GM12878 (cell line): ENCODE data around the gene HK3. TPM values are rescaled to one million over a fixed set of nuclear protein-coding genes. Genes with fewer than 3 reads are reported as not detected.

Experiments
- ATAC-seq: fragments of 200-7000 bp; cut with Tn5 transposase; 3 replicates; pipeline ENCODE4 v1.9.1; 2020; ENCODE audit warnings: mild to moderate bottlenecking, moderate library complexity
- BruUV-seq: library from RNA; stranded (reverse); fragments of 400-500 nt; replicated peaks from 2 replicates; lab custom pipeline; 2021; lab: Mats Ljungman, UMichigan
- CTCF ChIA-PET: fragments of 300-600 bp; sonication (Branson Sonifier 250); formaldehyde crosslinking; extraction: SDS; loops from one replicate; lab custom pipeline; 2021; ENCODE audit warnings: inconsistent platforms; lab: Yijun Ruan, JAX
- POLR2A ChIA-PET: fragments of 350-600 bp; formaldehyde crosslinking; extraction: SDS; loops from one replicate; lab custom pipeline; 2021; ENCODE audit warnings: inconsistent platforms; lab: Charles Lee
- RAD21 ChIA-PET: fragments of 300-600 bp; sonication (Branson Sonifier 250); formaldehyde crosslinking; loops from one replicate; lab custom pipeline; 2023; ENCODE audit warnings: antibody characterized with exemption; ENCODE audit not compliant: unreplicated experiment; lab: Charles Lee
- SMC1A ChIA-PET: fragments of 300-600 bp; sonication (Branson Sonifier 250); formaldehyde crosslinking; loops from one replicate; lab custom pipeline; 2023; ENCODE audit not compliant: unreplicated experiment, uncharacterized antibody; lab: Charles Lee
- DNase-seq: peaks from one replicate; pipeline ENCODE4 v3.0.0-alpha.2; 2011; ENCODE audit warnings: low read depth, low spot score
- FAIRE-seq: peaks from 3 replicates; lab custom pipeline; 2011; peaks lifted over from hg19 to GRCh38; lab: Jason Lieb, UNC
- H2AFZ ChIP-seq: 2 replicates; pipeline ENCODE4 v1.6.0; 2011; ENCODE audit warnings: low read depth, low read length, control low read depth; ENCODE audit not compliant: control insufficient read depth
- H3K27ac ChIP-seq: 2 replicates; pipeline ENCODE4 v1.5.1; 2011; ENCODE audit warnings: control low read depth; ENCODE audit not compliant: control insufficient read depth, insufficient read depth
- H3K27me3 ChIP-seq, 2 experiments: replicated peaks in 1 of 2; 2 replicates each; pipeline versions ENCODE4 v1.6.0 to v1.6.1; 2011; ENCODE audit warnings: low read length in 1 of 2; ENCODE audit not compliant: control insufficient read depth in 2 of 2, insufficient read depth in 2 of 2
- H3K36me3 ChIP-seq, 2 experiments: 2 replicates each; pipeline ENCODE4 v1.5.1; 2011; ENCODE audit warnings: low read length in 1 of 2; ENCODE audit not compliant: control insufficient read depth in 2 of 2, insufficient read depth in 2 of 2
- H3K4me1 ChIP-seq: 2 replicates; pipeline ENCODE4 v1.6.1; 2011; ENCODE audit warnings: mild to moderate bottlenecking, low read length, moderate library complexity, mixed read lengths; ENCODE audit not compliant: control insufficient read depth, insufficient read depth
- H3K4me2 ChIP-seq: 2 replicates; pipeline ENCODE4 v1.6.0; 2011; ENCODE audit warnings: control low read depth; ENCODE audit not compliant: control insufficient read depth, insufficient read depth
- H3K4me3 ChIP-seq: fragments of 200-600 bp; sonication (generic); 2 replicates; pipeline ENCODE4 v1.5.1; 2016
- H3K79me2 ChIP-seq: 2 replicates; pipeline ENCODE4 v1.6.0; 2011; ENCODE audit warnings: low read length; ENCODE audit not compliant: control insufficient read depth, insufficient read depth
- H3K9ac ChIP-seq: 2 replicates; pipeline ENCODE4 v1.8.0; 2011; ENCODE audit warnings: low read length, control low read depth, mixed read lengths; ENCODE audit not compliant: control insufficient read depth, insufficient read depth
- H3K9me3 ChIP-seq: replicated peaks from 3 replicates; pipeline ENCODE4 v1.5.1; 2011; ENCODE audit warnings: mild to moderate bottlenecking, low read length; ENCODE audit not compliant: control insufficient read depth, insufficient read depth
- H4K20me1 ChIP-seq: 2 replicates; pipeline ENCODE4 v1.6.0; 2011; ENCODE audit not compliant: control insufficient read depth, insufficient read depth
- BRCA1 ChIP-seq: IDR thresholded peaks from 2 replicates; pipeline ENCODE4 v1.6.1; 2011; ENCODE audit warnings: low read depth, low read length, improper control_type of control experiment
- CBX5 ChIP-seq: sonication (generic); IDR thresholded peaks from 2 replicates; pipeline ENCODE4 v1.6.1; 2016; ENCODE audit warnings: low read depth, moderate library complexity, mild to moderate bottlenecking, inconsistent platforms
- CREB1 ChIP-seq: IDR thresholded peaks from 2 replicates; pipeline ENCODE4 v1.6.1; 2012; ENCODE audit warnings: low read depth, mild to moderate bottlenecking, inconsistent platforms
- CREM ChIP-seq: IDR thresholded peaks from 2 replicates; pipeline ENCODE4 v1.6.1; 2014; ENCODE audit warnings: antibody characterized with exemption, low read depth
- ESRRA ChIP-seq: IDR thresholded peaks from 2 replicates; pipeline ENCODE4 v1.6.1; 2012; ENCODE audit warnings: mild to moderate bottlenecking, low read length, improper control_type of control experiment
- HDAC2 ChIP-seq: fragments of 200-600 bp; sonication (generic); IDR thresholded peaks from 2 replicates; pipeline ENCODE4 v1.6.1; 2017
- IKZF1 ChIP-seq: fragments of 450-650 bp; conservative IDR thresholded peaks from 2 replicates; pipeline ENCODE4 v1.6.1; 2017; ENCODE audit warnings: antibody characterized with exemption, mild to moderate bottlenecking
- IRF4 ChIP-seq: IDR thresholded peaks from 2 replicates; pipeline ENCODE4 v1.6.1; 2011; ENCODE audit warnings: low read depth, low read length
- KAT2A ChIP-seq: conservative IDR thresholded peaks from 2 replicates; pipeline ENCODE4 v1.6.1; 2011; ENCODE audit warnings: low read depth, low read length; ENCODE audit not compliant: control insufficient read depth
- KDM1A ChIP-seq: fragments of 200-600 bp; sonication (generic); IDR thresholded peaks from 2 replicates; pipeline ENCODE4 v1.6.1; 2016; ENCODE audit warnings: borderline replicate concordance
- MEF2B ChIP-seq: fragments of 450-650 bp; IDR thresholded peaks from 2 replicates; pipeline ENCODE4 v1.6.1; 2018; ENCODE audit warnings: mild to moderate bottlenecking, moderate library complexity; ENCODE audit not compliant: partially characterized antibody, poor library complexity, severe bottlenecking
- MTA3 ChIP-seq: IDR thresholded peaks from 2 replicates; pipeline ENCODE4 v1.6.1; 2012; ENCODE audit warnings: low read length, inconsistent platforms, borderline replicate concordance
- NBN ChIP-seq: fragments of 450-650 bp; IDR thresholded peaks from 2 replicates; pipeline ENCODE4 v1.6.1; 2016
- POLR2AphosphoS5 ChIP-seq: IDR thresholded peaks from 2 replicates; pipeline ENCODE4 v1.6.1; 2011; ENCODE audit warnings: mild to moderate bottlenecking, low read length, inconsistent platforms
- RCOR1 ChIP-seq: conservative IDR thresholded peaks from 2 replicates; pipeline ENCODE4 v1.6.1; 2012; ENCODE audit warnings: low read depth, low read length, improper control_type of control experiment
- SREBF1 ChIP-seq: IDR thresholded peaks from 2 replicates; pipeline ENCODE4 v1.6.1; 2012; ENCODE audit warnings: mild to moderate bottlenecking, low read length
- STAT1 ChIP-seq: fragments of 450-650 bp; conservative IDR thresholded peaks from 2 replicates; pipeline ENCODE4 v1.6.1; 2014; ENCODE audit warnings: antibody characterized with exemption, mild to moderate bottlenecking
- STAT3 ChIP-seq: IDR thresholded peaks from 2 replicates; pipeline ENCODE4 v1.6.1; 2011; ENCODE audit warnings: low read depth, low read length, improper control_type of control experiment
- YY1 ChIP-seq: IDR thresholded peaks from 2 replicates; pipeline ENCODE4 v1.6.1; 2011; ENCODE audit warnings: low read depth, mild to moderate bottlenecking, low read length
- ZNF384 ChIP-seq: IDR thresholded peaks from 2 replicates; pipeline ENCODE4 v1.6.1; 2012; ENCODE audit warnings: low read depth, mild to moderate bottlenecking, low read length, improper control_type of control experiment, borderline replicate concordance
- WGBS: methylation state at CpG from one replicate; pipeline ENCODE4 v1.1.6; 2016; ENCODE audit warnings: low lambda C conversion rate; ENCODE audit not compliant: insufficient replicate concordance, insufficient coverage; ENCODE audit errors: missing lambda C conversion rate; 5-methylcytosine and 5-hydroxymethylcytosine counted together
- in situ Hi-C: fragments of 300-500 bp; cut with MboI; formaldehyde crosslinking; loops from 9 replicates; pipeline ENCODE4 v1.14.3; 2018; ENCODE audit warnings: mixed read lengths
- intact Hi-C: fragments of 100-400 bp; cut with micrococcal nuclease; formaldehyde crosslinking; loops from one replicate; pipeline ENCODE4 v1.14.2; 2022; ENCODE audit not compliant: unreplicated experiment
- polyA plus RNA-seq, 11 experiments: library from polyadenylated mRNA; depleted of rRNA in 4 of 11; unstranded in 6 of 11; stranded (reverse) in 5 of 11; fragments of >200 nt; fragmentation: Nextera tagmentation in 4 of 11; fragmentation: Illumina TruSeq in 1 of 11; extraction: Ambion mirVana in 4 of 11; extraction: Trizol in 1 of 11; gene quantifications; 1 replicate in 1 of 11; 2 replicates in 10 of 11; pipeline versions ENCODE4 v1.2.1 to v1.2.3, GENCODE V29; 2011 to 2016; ENCODE audit warnings: inconsistent platforms in 2 of 11, missing spikeins in 2 of 11, low read depth in 1 of 11
- total RNA-seq, 4 experiments: library from RNA; depleted of rRNA in 3 of 4; stranded (reverse); fragments of >200 nt in 3 of 4; fragmentation: Illumina TruSeq in 1 of 4; extraction: Trizol in 1 of 4; gene quantifications; 2 replicates each; pipeline versions ENCODE4 v1.2.1 to v1.2.3, GENCODE V29; 2013 to 2021
- TF ChIP-seq, protein P1 (sequence below): fragments of 450-650 bp; formaldehyde crosslinking; IDR thresholded peaks from 2 replicates; pipeline ENCODE4 v1.4.0; 2022; ENCODE audit warnings: mild to moderate bottlenecking, moderate library complexity
- TF ChIP-seq, protein P2 (sequence below): fragments of 450-650 bp; IDR thresholded peaks from 2 replicates; pipeline ENCODE4 v1.6.1; 2016; ENCODE audit warnings: mild to moderate bottlenecking
- TF ChIP-seq, protein P3 (sequence below): fragments of 450-650 bp; IDR thresholded peaks from 2 replicates; pipeline ENCODE4 v1.6.1; 2016; ENCODE audit warnings: mild to moderate bottlenecking

HK3 gene
- total and polyA plus RNA-seq, 10 of the 15 experiments (the other 5 are each of a cell fraction or from before 2014, with no cell fraction given), result 0.13 to 1.3 (median 0.26) TPM; not detected in 4

DNA sequence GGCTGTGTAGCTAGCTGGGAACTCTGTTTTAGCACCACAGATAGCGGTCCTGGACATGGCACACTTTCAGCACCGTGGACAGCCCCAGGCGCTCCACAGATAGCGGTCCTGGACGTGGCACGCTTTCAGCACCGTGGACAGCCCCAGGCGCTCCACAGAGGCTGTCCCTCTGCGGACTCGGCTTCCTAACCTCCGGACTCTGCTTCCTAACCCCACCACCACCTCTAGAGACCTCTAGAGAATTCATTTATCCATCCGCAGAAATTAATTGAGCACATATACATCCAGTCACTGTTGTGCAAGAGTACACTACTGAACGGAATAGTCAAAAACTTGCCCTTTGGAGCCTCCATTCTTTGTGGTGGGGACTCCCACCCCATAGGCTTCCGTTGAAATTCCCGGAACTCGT, 61.4 kb downstream of the HK3 start:
- no peaks in the 10 kb centered on the region for H3K4me1 ChIP-seq
- no peak overlapping the region for H3K9ac ChIP-seq
- H4K20me1 ChIP-seq, result no peaks in the 10 kb centered on the region
- H3K36me3 ChIP-seq, result no peaks in the 10 kb centered on the region
- RAD21 ChIA-PET, result no interaction called here
- POLR2A ChIA-PET, result no interaction called here
- SMC1A ChIA-PET, result no interaction called here
- no peaks in the 10 kb centered on the region for H3K79me2 ChIP-seq
- BruUV-seq, result no TSS peak
- no peak for DNase-seq
- CTCF ChIA-PET, result interaction anchor here (1.0 kb wide), 1 partner anchor 180 kb away, joined by 3 read pairs; no protein-coding TSS in a partner anchor
- FAIRE-seq, result no peak
- H3K9me3 ChIP-seq, result no peaks in the 10 kb centered on the region
- 16% methylated on average over 16 of the region's 16 CpGs for WGBS
- no peaks in the 10 kb centered on the region; a peak in 2 of 4 replicates for H3K27me3 ChIP-seq
- H3K27ac ChIP-seq, result no peak overlapping the region
- intact Hi-C loops (no loop called here), in situ Hi-C loops (no loop called here)
- H3K4me2 ChIP-seq, result no peak overlapping the region
- no peak overlapping the region for H2AFZ ChIP-seq
- no peak overlapping the region for H3K4me3 ChIP-seq
- ATAC-seq, result peak; percentile 95
- TF ChIP-seq POLR2AphosphoS5 (no peak), IKZF1 (no peak), MEF2B (no peak), KDM1A (no peak), CREM (0 out of 2 replicates have a peak, but pooled peaks have one; percentile 16), KAT2A (no peak), CBX5 (no peak), STAT3 (no peak), IRF4 (0 out of 2 replicates have a peak, but pooled peaks have one; percentile 12), CREB1 (no peak), SREBF1 (peak; percentile 87), BRCA1 (no peak), YY1 (0 out of 2 replicates have a peak, but pooled peaks have one; percentile 40), ESRRA (no peak), RCOR1 (peak; percentile 98), STAT1 (no peak), NBN (no peak), ZNF384 (no peak), HDAC2 (peak; percentile 87; the same call in 1 of the 2 replicates), MTA3 (no peak)
- TF ChIP-seq, protein P1, sequence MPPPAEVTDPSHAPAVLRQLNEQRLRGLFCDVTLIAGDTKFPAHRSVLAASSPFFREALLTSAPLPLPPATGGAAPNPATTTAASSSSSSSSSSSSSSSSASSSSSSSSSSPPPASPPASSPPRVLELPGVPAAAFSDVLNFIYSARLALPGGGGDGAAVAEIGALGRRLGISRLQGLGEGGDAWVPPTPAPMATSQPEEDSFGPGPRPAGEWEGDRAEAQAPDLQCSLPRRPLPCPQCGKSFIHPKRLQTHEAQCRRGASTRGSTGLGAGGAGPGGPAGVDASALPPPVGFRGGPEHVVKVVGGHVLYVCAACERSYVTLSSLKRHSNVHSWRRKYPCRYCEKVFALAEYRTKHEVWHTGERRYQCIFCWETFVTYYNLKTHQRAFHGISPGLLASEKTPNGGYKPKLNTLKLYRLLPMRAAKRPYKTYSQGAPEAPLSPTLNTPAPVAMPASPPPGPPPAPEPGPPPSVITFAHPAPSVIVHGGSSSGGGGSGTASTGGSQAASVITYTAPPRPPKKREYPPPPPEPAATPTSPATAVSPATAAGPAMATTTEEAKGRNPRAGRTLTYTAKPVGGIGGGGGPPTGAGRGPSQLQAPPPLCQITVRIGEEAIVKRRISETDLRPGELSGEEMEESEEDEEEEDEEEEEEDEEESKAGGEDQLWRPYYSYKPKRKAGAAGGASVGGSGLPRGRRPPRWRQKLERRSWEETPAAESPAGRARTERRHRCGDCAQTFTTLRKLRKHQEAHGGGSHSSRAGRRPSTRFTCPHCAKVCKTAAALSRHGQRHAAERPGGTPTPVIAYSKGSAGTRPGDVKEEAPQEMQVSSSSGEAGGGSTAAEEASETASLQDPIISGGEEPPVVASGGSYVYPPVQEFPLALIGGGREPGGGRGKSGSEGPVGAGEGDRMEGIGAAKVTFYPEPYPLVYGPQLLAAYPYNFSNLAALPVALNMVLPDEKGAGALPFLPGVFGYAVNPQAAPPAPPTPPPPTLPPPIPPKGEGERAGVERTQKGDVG (CRISPR knock-in tag), result no peak
- TF ChIP-seq, protein P2, sequence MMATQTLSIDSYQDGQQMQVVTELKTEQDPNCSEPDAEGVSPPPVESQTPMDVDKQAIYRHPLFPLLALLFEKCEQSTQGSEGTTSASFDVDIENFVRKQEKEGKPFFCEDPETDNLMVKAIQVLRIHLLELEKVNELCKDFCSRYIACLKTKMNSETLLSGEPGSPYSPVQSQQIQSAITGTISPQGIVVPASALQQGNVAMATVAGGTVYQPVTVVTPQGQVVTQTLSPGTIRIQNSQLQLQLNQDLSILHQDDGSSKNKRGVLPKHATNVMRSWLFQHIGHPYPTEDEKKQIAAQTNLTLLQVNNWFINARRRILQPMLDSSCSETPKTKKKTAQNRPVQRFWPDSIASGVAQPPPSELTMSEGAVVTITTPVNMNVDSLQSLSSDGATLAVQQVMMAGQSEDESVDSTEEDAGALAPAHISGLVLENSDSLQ, result no peak
- TF ChIP-seq, protein P3, sequence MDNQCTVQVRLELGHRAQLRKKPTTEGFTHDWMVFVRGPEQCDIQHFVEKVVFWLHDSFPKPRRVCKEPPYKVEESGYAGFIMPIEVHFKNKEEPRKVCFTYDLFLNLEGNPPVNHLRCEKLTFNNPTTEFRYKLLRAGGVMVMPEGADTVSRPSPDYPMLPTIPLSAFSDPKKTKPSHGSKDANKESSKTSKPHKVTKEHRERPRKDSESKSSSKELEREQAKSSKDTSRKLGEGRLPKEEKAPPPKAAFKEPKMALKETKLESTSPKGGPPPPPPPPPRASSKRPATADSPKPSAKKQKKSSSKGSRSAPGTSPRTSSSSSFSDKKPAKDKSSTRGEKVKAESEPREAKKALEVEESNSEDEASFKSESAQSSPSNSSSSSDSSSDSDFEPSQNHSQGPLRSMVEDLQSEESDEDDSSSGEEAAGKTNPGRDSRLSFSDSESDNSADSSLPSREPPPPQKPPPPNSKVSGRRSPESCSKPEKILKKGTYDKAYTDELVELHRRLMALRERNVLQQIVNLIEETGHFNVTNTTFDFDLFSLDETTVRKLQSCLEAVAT, result no peak
